ENCODE measurements around the gene DLGAP1.

DNA sequence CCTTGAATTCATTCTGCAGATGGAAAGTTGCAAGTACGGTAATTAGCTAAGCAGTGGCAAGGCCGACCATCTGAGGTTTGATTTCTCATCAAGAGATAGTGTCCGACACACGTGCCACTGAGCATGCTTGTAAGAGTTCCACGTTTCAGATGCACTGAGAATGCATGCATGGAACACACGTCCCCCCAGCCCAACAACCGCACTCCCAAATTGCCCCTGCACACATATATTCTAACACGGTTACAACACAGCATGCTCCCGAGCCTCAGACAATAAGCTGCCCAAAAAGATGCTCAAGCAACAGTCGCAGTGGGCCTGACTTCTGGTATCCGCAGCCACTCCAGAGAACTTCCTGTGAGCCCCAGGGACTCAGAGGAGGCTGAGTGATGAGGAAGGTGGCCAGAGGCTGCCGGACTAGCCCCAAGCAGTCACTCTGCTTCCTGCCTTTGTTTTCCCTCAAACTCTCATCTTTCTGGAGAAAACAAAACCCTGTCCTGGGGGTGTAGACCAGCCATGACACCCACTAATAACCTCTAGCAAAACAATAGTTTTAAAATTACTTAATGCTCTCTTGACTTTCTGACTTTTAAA, 801.2 kb downstream of the DLGAP1 start:
- TF ChIP-seq GLI2 (tag by site-specific recombination; IDR thresholded peaks at IDR 0.05; ENCODE audit: borderline replicate concordance, low read depth) (no peak), ZNF558 (tag by site-specific recombination; IDR thresholded peaks at IDR 0.05) (no peak), GLIS2 (tag by site-specific recombination; IDR thresholded peaks at IDR 0.05) (no peak), ZBTB20 (tag by site-specific recombination; IDR thresholded peaks at IDR 0.05) (no peak), ZNF510 (tag by site-specific recombination; IDR thresholded peaks at IDR 0.05; ENCODE audit: insufficient replicate concordance) (no peak), ZNF677 (tag by site-specific recombination; IDR thresholded peaks at IDR 0.05) (no peak)
- TF ChIP-seq, protein P1, sequence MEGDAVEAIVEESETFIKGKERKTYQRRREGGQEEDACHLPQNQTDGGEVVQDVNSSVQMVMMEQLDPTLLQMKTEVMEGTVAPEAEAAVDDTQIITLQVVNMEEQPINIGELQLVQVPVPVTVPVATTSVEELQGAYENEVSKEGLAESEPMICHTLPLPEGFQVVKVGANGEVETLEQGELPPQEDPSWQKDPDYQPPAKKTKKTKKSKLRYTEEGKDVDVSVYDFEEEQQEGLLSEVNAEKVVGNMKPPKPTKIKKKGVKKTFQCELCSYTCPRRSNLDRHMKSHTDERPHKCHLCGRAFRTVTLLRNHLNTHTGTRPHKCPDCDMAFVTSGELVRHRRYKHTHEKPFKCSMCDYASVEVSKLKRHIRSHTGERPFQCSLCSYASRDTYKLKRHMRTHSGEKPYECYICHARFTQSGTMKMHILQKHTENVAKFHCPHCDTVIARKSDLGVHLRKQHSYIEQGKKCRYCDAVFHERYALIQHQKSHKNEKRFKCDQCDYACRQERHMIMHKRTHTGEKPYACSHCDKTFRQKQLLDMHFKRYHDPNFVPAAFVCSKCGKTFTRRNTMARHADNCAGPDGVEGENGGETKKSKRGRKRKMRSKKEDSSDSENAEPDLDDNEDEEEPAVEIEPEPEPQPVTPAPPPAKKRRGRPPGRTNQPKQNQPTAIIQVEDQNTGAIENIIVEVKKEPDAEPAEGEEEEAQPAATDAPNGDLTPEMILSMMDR (tag by site-specific recombination; IDR thresholded peaks at IDR 0.05), result no peak
- TF ChIP-seq, protein P2, sequence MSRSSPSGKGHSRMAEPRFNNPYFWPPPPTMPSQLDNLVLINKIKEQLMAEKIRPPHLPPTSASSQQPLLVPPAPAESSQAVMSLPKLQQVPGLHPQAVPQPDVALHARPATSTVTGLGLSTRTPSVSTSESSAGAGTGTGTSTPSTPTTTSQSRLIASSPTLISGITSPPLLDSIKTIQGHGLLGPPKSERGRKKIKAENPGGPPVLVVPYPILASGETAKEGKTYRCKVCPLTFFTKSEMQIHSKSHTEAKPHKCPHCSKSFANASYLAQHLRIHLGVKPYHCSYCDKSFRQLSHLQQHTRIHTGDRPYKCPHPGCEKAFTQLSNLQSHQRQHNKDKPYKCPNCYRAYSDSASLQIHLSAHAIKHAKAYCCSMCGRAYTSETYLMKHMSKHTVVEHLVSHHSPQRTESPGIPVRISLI (tag by site-specific recombination; IDR thresholded peaks at IDR 0.05), result no peak
